Liver (tissue), 9 donors: ENCODE results near the gene SLC39A10. TPM values are rescaled to one million over a fixed set of nuclear protein-coding genes. Genes with fewer than 3 reads are reported as not detected.

Experiments used
- DNase-seq: peaks from one replicate; pipeline ENCODE4 v3.0.0-alpha.2; 2017; ENCODE audit warnings: low spot score
- H3K27ac ChIP-seq, 2 donors: one replicate each; pipeline ENCODE4 v1.7.0; 2013; ENCODE audit warnings: inconsistent platforms in 2 of 2, low read length in 2 of 2, control low read depth in 1 of 2, low read depth in 1 of 2, mild to moderate bottlenecking in 1 of 2
- H3K27me3 ChIP-seq, 4 donors: one replicate each; pipeline versions ENCODE4 v1.6.1 to v1.7.0; 2013; ENCODE audit warnings: low read length in 3 of 4, inconsistent platforms in 1 of 4, mild to moderate bottlenecking in 1 of 4, moderate library complexity in 1 of 4; ENCODE audit not compliant: control insufficient read depth in 4 of 4, insufficient read depth in 4 of 4
- H3K36me3 ChIP-seq, 4 donors: one replicate each; pipeline versions ENCODE4 v1.6.1 to v1.7.0; 2013; ENCODE audit warnings: low read length in 3 of 4, mild to moderate bottlenecking in 3 of 4, low read depth in 1 of 4, moderate library complexity in 1 of 4; ENCODE audit not compliant: control insufficient read depth in 4 of 4, insufficient read depth in 3 of 4
- H3K4me1 ChIP-seq, 4 donors: one replicate each; pipeline versions ENCODE4 v1.6.1 to v1.7.0; 2013; ENCODE audit warnings: low read length in 3 of 4, mild to moderate bottlenecking in 3 of 4, moderate library complexity in 1 of 4; ENCODE audit not compliant: control insufficient read depth in 4 of 4, insufficient read depth in 4 of 4
- H3K4me3 ChIP-seq, 3 donors: one replicate each; pipeline versions ENCODE4 v1.6.1 to v1.7.0; 2013; ENCODE audit warnings: low read length in 3 of 3, control low read depth in 1 of 3, low read depth in 1 of 3, mild to moderate bottlenecking in 1 of 3
- H3K9ac ChIP-seq, 2 donors: one replicate each; pipeline ENCODE4 v1.7.0; 2013; ENCODE audit warnings: low read length in 2 of 2, mild to moderate bottlenecking in 2 of 2, moderate library complexity in 2 of 2, control low read depth in 1 of 2, low read depth in 1 of 2
- H3K9me3 ChIP-seq, 4 donors: one replicate each; pipeline versions ENCODE4 v1.6.1 to v1.7.0; 2013; ENCODE audit warnings: low read length in 3 of 4; ENCODE audit not compliant: control insufficient read depth in 4 of 4
- ATF3 ChIP-seq: IDR thresholded peaks from 2 replicates; pipeline ENCODE4 v1.6.1; 2016; ENCODE audit warnings: antibody characterized with exemption
- EGR1 ChIP-seq, 2 donors: IDR thresholded peaks; 2 replicates each; pipeline ENCODE4 v1.6.1; 2016 to 2018; ENCODE audit warnings: antibody characterized with exemption in 2 of 2, low read depth in 2 of 2
- FOXA1 ChIP-seq: IDR thresholded peaks from 2 replicates; pipeline ENCODE4 v1.6.1; 2016; ENCODE audit warnings: antibody characterized with exemption
- FOXA2 ChIP-seq: IDR thresholded peaks from 2 replicates; pipeline ENCODE4 v1.6.1; 2016; ENCODE audit warnings: antibody characterized with exemption
- GABPA ChIP-seq, 2 donors: IDR thresholded peaks in 1 of 2; conservative IDR thresholded peaks in 1 of 2; 2 replicates each; pipeline ENCODE4 v1.6.1; 2016; ENCODE audit warnings: antibody characterized with exemption in 2 of 2, mild to moderate bottlenecking in 1 of 2, moderate library complexity in 1 of 2
- HNF4A ChIP-seq, 2 donors: conservative IDR thresholded peaks; 2 replicates each; pipeline ENCODE4 v1.6.1; 2016; ENCODE audit warnings: antibody characterized with exemption in 2 of 2, mild to moderate bottlenecking in 2 of 2
- HNF4G ChIP-seq: IDR thresholded peaks from 2 replicates; pipeline ENCODE4 v1.6.1; 2016; ENCODE audit warnings: antibody characterized with exemption
- JUND ChIP-seq, 2 donors: IDR thresholded peaks; 2 replicates each; pipeline ENCODE4 v1.6.1; 2016; ENCODE audit warnings: antibody characterized with exemption in 2 of 2
- NR2F2 ChIP-seq: IDR thresholded peaks from 2 replicates; pipeline ENCODE4 v1.6.1; 2016; ENCODE audit warnings: antibody characterized with exemption
- RAD21 ChIP-seq, 2 donors: IDR thresholded peaks; 2 replicates each; pipeline ENCODE4 v1.6.1; 2016; ENCODE audit warnings: antibody characterized with exemption in 2 of 2, mild to moderate bottlenecking in 2 of 2
- RXRA ChIP-seq, 2 donors: IDR thresholded peaks; 2 replicates each; pipeline ENCODE4 v1.6.1; 2017 to 2018; ENCODE audit warnings: antibody characterized with exemption in 2 of 2, mild to moderate bottlenecking in 1 of 2
- SP1 ChIP-seq: IDR thresholded peaks from 2 replicates; pipeline ENCODE4 v1.6.1; 2018; ENCODE audit warnings: antibody characterized with exemption, mild to moderate bottlenecking
- TAF1 ChIP-seq: conservative IDR thresholded peaks from 2 replicates; pipeline ENCODE4 v1.6.1; 2016; ENCODE audit warnings: antibody characterized with exemption, mild to moderate bottlenecking
- YY1 ChIP-seq: IDR thresholded peaks from 2 replicates; pipeline ENCODE4 v1.6.1; 2016; ENCODE audit warnings: antibody characterized with exemption, mild to moderate bottlenecking
- WGBS: extraction: QIAGEN DNeasy Blood & Tissue Kit; methylation state at CpG from one replicate; pipeline ENCODE4 v1.1.7; 2013; 5-methylcytosine and 5-hydroxymethylcytosine counted together
- polyA plus RNA-seq, 2 donors: library from polyadenylated mRNA; stranded (reverse) in 1 of 2; unstranded in 1 of 2; fragments of 200-250 nt in 1 of 2; fragments of >200 nt in 1 of 2; fragmentation: Nextera tagmentation in 1 of 2; extraction: Ambion mirVana in 1 of 2; gene quantifications; one replicate each; pipeline versions ENCODE4 v1.2.1 to v1.2.3, GENCODE V29; 2013 to 2015
- total RNA-seq, 2 donors: library from RNA; depleted of rRNA; stranded (reverse); fragments of >200 nt; gene quantifications; one replicate each; pipeline ENCODE4 v1.2.3, GENCODE V29; 2014
- TF ChIP-seq, protein P1 (sequence below): IDR thresholded peaks from 2 replicates; pipeline ENCODE4 v1.6.1; 2016; ENCODE audit warnings: antibody characterized with exemption
- TF ChIP-seq, protein P2 (sequence below): fragments of 150-350 bp; IDR thresholded peaks from 2 replicates; pipeline ENCODE4 v1.5.1; 2017; ENCODE audit warnings: improper control_type of control experiment, low read depth, low read length; ENCODE audit not compliant: missing input control
- TF ChIP-seq, protein P3 (sequence below): IDR thresholded peaks from 2 replicates; pipeline ENCODE4 v1.6.1; 2016; ENCODE audit warnings: antibody characterized with exemption, mild to moderate bottlenecking
- TF ChIP-seq, protein P4 (sequence below): IDR thresholded peaks from 2 replicates; pipeline ENCODE4 v1.6.1; 2016; ENCODE audit warnings: antibody characterized with exemption
- donor health status: healthy.
- donor health status: healthy.
- donor health status: healthy.
- donor health status: healthy.
- donor health status: healthy.

SLC39A10 gene
- total and polyA plus RNA-seq, 4 donors: 0.98 to 7.5 (median 3.4) TPM

DNA sequence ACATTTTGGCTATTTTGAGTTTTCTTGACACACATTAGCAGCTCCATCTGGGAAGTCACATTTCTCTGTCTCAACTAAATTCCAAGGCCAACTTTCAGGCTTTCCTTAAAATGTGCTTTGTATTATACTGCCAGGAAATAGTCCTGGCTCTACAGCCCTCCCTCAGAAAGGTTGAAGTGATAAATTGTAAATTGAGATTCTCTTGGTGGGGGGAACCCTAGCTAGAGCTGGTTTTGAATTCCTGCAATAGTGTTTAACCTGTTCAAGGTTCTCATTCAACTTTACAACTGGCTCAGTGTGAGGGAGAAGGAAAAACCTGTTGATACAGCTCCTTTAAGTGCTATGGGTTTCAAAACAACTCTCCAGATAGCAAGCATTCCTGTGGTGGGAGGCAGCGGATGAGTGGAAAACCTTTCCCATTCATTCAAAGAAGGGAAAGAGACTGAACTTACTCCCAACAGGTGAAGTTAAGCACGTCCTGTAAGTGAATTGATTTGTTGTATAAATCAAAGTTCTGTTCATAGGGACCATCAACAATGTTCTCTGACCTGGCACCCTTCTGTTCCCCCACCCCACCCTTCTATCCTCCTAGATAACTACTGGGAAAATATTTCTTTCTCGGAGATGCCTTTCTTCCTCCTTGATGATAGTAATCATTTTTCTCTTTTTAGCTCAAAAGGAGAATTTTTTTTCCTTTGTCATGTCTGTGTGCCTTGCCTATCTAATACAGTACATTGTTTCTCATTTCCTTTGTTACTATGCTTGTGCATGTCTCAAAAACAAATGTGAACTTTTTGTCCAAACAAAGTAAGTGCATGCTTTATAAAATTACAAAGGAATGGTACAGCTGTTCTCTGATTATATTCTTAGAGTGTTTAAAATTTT lies 44.2 kb upstream of the SLC39A10 start:
- no peak for DNase-seq
- Histone ChIP-seq H3K4me3 (no peak overlapping the region), H3K9me3 (no peaks in the 10 kb centered on the region), H3K27me3 (no peaks in the 10 kb centered on the region), H3K9ac (no peak overlapping the region), H3K27ac (no peak overlapping the region), H3K36me3 (no peaks in the 10 kb centered on the region), H3K4me1 (no peaks in the 10 kb centered on the region)
- TF ChIP-seq NR2F2 (no peak), GABPA (IDR thresholded peaks at IDR 0.05 in 1 of 2, conservative IDR thresholded peaks at IDR 0.05 in 1 of 2) (no peak), HNF4A (conservative IDR thresholded peaks at IDR 0.05) (no peak), YY1 (no peak), HNF4G (no peak), FOXA2 (no peak), ATF3 (no peak), JUND (IDR thresholded peaks at IDR 0.05) (no peak), FOXA1 (no peak), RXRA (IDR thresholded peaks at IDR 0.05) (no peak), TAF1 (no peak), EGR1 (IDR thresholded peaks at IDR 0.05; ENCODE audit: low read depth in 2 of 2) (no peak), SP1 (no peak), RAD21 (IDR thresholded peaks at IDR 0.05) (no peak)
- TF ChIP-seq, protein P1, sequence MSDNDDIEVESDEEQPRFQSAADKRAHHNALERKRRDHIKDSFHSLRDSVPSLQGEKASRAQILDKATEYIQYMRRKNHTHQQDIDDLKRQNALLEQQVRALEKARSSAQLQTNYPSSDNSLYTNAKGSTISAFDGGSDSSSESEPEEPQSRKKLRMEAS: no peak
- TF ChIP-seq, protein P2, sequence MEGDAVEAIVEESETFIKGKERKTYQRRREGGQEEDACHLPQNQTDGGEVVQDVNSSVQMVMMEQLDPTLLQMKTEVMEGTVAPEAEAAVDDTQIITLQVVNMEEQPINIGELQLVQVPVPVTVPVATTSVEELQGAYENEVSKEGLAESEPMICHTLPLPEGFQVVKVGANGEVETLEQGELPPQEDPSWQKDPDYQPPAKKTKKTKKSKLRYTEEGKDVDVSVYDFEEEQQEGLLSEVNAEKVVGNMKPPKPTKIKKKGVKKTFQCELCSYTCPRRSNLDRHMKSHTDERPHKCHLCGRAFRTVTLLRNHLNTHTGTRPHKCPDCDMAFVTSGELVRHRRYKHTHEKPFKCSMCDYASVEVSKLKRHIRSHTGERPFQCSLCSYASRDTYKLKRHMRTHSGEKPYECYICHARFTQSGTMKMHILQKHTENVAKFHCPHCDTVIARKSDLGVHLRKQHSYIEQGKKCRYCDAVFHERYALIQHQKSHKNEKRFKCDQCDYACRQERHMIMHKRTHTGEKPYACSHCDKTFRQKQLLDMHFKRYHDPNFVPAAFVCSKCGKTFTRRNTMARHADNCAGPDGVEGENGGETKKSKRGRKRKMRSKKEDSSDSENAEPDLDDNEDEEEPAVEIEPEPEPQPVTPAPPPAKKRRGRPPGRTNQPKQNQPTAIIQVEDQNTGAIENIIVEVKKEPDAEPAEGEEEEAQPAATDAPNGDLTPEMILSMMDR: no peak
- TF ChIP-seq, protein P3, sequence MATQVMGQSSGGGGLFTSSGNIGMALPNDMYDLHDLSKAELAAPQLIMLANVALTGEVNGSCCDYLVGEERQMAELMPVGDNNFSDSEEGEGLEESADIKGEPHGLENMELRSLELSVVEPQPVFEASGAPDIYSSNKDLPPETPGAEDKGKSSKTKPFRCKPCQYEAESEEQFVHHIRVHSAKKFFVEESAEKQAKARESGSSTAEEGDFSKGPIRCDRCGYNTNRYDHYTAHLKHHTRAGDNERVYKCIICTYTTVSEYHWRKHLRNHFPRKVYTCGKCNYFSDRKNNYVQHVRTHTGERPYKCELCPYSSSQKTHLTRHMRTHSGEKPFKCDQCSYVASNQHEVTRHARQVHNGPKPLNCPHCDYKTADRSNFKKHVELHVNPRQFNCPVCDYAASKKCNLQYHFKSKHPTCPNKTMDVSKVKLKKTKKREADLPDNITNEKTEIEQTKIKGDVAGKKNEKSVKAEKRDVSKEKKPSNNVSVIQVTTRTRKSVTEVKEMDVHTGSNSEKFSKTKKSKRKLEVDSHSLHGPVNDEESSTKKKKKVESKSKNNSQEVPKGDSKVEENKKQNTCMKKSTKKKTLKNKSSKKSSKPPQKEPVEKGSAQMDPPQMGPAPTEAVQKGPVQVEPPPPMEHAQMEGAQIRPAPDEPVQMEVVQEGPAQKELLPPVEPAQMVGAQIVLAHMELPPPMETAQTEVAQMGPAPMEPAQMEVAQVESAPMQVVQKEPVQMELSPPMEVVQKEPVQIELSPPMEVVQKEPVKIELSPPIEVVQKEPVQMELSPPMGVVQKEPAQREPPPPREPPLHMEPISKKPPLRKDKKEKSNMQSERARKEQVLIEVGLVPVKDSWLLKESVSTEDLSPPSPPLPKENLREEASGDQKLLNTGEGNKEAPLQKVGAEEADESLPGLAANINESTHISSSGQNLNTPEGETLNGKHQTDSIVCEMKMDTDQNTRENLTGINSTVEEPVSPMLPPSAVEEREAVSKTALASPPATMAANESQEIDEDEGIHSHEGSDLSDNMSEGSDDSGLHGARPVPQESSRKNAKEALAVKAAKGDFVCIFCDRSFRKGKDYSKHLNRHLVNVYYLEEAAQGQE: no peak
- TF ChIP-seq, protein P4, sequence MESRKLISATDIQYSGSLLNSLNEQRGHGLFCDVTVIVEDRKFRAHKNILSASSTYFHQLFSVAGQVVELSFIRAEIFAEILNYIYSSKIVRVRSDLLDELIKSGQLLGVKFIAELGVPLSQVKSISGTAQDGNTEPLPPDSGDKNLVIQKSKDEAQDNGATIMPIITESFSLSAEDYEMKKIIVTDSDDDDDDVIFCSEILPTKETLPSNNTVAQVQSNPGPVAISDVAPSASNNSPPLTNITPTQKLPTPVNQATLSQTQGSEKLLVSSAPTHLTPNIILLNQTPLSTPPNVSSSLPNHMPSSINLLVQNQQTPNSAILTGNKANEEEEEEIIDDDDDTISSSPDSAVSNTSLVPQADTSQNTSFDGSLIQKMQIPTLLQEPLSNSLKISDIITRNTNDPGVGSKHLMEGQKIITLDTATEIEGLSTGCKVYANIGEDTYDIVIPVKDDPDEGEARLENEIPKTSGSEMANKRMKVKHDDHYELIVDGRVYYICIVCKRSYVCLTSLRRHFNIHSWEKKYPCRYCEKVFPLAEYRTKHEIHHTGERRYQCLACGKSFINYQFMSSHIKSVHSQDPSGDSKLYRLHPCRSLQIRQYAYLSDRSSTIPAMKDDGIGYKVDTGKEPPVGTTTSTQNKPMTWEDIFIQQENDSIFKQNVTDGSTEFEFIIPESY: no peak
- WGBS: 37% methylated on average over 3 of the region's 3 CpGs
